GM18909 (cell line): ENCODE data around the gene LRRC15.
A peak's percentile ranks its signal among the peaks of the same experiment; 100 is the strongest.

Experiments
- ATAC-seq: cut with Tn5 transposase; IDR thresholded peaks from one replicate; pipeline ENCODE4 v1.9.1; 2021; ENCODE audit warnings: mild to moderate bottlenecking; ENCODE audit not compliant: unreplicated experiment, poor library complexity

Gene LRRC15

GRCh38 chr3:194339356-194339755 lies 30.2 kb downstream of the LRRC15 start:
- no peak for ATAC-seq

- no peak for ATAC-seq
These were observed 31.4 kb downstream of the LRRC15 start for GRCh38 chr3:194337965-194338753.

DNA sequence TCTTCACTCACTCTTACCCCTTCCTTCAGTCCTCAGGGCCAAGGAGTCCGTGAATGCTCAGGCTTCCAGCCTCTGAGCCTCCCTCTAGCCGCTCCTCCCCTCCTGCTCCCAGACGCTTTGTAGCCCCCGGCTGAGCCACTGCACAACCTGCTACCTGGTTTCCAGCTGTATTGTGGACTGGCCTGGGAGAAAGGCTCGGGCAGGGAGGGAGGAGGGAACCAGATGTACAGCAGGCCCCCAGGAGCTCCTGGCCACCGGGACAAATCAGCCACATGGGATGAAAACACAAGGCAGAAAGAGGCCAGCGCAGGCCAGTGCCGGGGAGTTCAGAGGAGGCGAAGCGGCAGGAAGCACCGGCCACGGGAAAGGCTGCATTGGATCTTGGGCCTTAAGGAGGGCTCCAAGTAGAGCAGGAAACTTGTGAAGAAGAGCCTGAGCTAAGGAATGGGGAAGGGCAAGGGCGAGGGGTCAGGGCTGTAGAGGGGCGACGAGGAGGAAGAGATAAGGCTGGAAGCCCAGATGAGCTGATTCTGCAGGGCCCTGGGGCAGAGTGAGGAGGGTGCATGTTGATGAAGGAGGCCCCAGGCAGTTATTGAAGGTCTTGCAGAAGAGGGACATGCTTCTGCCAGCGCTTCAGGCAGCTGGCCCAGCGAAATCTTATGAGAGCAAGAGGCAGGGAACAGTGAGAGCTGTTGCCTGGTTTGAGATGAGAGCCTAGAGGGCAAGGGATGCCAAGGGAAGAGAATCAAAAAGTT lies 32.8 kb downstream of the LRRC15 start:
- ATAC-seq = no peak

DNA sequence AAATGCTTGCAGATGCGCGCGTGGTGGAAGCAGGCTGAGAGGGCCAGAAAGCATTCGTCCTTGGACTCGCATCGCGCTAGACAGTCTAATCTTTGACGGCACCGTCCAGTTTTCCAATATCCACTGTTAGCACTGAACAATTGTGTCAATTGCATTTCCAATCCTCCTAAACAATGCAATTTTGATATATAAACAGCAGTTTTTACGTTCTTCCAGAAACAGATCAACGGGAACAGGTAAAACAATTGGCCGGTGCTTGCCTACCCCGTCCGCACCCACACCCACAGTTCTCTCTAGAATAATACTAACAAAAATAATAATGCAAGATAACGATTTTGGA lies 35.6 kb downstream of the LRRC15 start:
- ATAC-seq = no peak

GRCh38 chr3:194333212-194333980 lies 36.1 kb downstream of the LRRC15 start:
- peak; percentile 89 for ATAC-seq

GRCh38 chr3:194332858-194333211 lies 36.7 kb downstream of the LRRC15 start:
- ATAC-seq = no peak

GRCh38 chr3:194330579-194330978 lies 39.0 kb downstream of the LRRC15 start:
- no peak for ATAC-seq

DNA sequence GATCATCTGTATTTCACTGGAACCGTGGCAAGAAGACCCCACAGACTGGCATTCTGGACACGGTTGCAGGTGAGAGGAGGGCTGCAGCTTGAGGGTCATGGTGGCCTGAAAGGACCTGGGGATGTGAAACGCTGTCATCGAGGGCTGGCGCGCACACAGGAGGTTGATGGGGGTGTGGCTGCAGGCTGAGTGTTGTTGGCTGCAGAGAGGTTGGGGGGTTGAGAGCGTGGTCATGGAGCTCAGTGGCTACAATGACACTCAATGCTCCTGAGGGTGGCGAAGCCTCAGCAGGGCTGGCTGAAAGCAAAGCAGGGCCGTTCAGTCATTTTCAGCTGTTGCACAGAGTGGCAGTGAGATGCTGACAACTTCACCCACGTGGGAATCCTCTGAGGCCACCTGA lies 39.4 kb downstream of the LRRC15 start:
- no peak for ATAC-seq

GRCh38 chr3:194329583-194329965 lies 40.0 kb downstream of the LRRC15 start:
- no peak for ATAC-seq

- ATAC-seq = no peak
These were observed 40.5 kb downstream of the LRRC15 start for GRCh38 chr3:194328942-194329582.

DNA sequence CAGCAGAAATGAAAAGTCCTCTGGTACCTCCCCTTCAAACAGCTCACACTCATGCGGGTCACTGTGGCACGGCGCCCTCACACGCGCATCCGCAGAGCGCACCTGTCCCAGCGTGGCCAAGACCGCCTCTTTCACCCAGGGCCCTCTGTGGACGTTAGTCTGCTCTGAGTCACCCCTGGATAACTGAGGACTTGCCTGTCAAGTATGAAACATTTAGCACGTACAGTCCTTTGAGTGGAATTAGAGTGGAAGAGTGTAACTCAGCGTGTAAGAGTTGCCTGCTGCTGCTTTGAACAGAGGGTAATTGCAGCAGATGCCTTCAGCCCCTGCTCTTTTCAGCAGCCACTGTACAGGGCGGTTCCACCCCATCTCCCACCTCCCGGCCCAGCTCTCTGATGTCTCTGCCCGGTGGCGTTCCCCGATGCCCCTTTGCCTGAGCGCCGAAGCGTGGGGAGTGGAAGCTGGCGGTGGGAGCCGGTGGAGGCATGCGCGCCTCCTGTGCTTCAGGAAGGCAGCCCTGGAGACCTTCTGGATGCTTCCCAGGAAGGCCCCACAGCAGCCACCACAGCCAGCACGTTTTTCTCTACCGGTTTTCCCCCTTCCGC lies 41.4 kb downstream of the LRRC15 start:
- no peak for ATAC-seq

- ATAC-seq = no peak
These were observed 42.1 kb downstream of the LRRC15 start for GRCh38 chr3:194327218-194328052.

DNA sequence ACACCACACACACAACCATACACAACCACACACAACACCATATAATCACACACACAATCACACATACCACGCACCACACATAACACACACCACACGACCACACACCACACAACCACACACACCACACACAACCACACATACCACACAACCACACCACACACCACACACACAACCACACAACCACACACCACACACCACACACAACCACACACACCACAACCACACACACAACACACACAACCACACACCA lies 42.6 kb downstream of the LRRC15 start:
- no peak for ATAC-seq

DNA sequence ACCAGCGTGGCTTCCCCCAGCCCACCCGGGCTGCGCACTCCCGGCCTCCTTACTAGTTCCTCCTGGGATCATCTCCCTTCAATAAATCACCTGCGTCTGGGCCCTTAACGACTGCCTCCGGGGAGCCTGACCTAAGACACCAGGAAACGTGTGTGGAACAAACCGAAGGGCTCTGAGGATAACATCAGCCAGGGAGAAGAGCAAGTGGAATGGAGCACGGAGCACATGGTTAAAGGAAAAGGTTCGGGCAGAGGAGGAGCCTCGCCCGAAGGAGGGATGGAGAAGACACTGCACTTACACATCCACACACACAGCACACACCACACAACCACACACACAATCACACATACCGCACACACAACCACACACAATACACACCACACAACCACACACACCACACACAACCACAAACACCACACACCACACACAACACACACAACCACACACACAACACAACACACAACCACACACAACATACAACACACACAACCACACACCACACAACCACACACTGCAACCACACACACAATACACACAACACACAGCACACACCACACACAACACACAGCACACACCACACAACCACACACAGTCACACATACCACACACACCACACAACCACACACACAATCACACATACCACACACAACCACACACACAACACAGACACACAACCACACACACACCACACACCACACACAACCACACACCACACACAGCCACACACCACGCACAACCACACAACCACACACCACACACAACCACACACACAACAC lies 43.2 kb downstream of the LRRC15 start:
- no peak for ATAC-seq

- ATAC-seq = no peak
These were observed 44.0 kb downstream of the LRRC15 start for GRCh38 chr3:194325424-194326153.

- no peak for ATAC-seq
These were observed 44.7 kb downstream of the LRRC15 start for GRCh38 chr3:194324823-194325327.

DNA sequence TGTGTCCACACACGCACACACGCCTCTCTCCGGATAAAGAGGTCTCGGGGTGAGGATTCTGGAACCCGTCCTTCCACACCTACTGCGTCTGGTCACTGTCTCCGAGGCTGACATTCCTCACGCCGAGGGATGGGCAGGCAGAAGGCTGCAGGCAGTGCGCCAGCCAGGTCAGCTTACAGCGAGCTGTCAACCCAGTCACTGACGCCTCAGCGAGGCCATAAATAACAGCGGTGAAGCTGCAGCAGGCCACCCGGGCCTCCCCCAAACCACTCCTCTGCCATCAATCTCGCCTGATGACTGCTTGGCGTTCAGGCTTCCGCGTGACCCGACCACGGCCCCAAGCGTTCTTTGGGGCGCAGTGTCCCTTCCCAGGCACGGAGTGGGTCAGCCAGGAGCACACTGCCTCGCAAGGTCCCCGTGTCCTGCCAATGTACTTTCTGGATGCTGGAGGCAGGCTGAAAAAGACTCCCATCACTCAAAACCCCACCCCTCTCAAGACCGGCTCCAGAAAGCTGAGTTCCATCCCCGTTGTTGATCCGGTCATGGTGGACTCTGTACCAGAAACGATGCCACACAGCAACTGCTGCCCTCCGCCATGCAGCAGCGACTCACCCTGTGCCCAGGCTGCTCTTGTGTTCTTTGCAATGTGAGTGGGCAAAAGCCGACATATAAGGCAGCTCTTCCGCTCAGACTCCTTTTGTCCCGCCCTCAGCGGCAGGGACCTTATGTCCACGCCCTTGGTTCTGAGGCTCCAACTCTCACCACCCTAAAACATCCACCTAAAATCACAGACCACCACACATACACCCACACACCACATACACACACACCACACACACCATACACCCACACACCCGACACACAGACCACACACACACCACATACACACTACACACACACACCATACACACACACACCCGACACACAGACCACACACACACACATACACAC lies 45.5 kb downstream of the LRRC15 start:
- ATAC-seq = no peak
